GM12801 (cell line): ENCODE data around the gene CRYL1.

Source experiments
- TF ChIP-seq, protein P1 (sequence below): IDR thresholded peaks from one replicate; pipeline ENCODE4 v1.5.1; 2011; ENCODE audit warnings: control low read depth; ENCODE audit not compliant: insufficient read length; ENCODE audit errors: extremely low read depth

Gene CRYL1

DNA sequence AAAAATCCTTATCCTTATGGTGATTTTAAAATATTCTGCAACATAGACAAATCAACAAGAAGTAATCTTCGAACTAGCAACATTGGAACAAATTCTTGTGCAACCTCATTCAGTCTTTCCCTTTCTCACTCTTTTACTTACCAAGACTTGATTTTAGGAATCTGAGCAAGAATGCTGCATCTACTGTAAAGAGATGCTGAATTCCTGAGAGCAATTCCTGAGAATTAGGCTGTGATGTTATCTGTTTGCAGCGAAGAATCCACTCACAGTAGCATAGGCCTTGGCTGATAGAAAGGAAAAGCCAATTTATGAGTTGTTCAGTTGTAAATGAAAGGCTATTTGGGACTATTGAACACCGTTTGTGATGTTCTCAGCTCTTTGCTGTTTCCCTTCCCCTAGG is 144.3 kb downstream of the CRYL1 start:
- TF ChIP-seq, protein P1, sequence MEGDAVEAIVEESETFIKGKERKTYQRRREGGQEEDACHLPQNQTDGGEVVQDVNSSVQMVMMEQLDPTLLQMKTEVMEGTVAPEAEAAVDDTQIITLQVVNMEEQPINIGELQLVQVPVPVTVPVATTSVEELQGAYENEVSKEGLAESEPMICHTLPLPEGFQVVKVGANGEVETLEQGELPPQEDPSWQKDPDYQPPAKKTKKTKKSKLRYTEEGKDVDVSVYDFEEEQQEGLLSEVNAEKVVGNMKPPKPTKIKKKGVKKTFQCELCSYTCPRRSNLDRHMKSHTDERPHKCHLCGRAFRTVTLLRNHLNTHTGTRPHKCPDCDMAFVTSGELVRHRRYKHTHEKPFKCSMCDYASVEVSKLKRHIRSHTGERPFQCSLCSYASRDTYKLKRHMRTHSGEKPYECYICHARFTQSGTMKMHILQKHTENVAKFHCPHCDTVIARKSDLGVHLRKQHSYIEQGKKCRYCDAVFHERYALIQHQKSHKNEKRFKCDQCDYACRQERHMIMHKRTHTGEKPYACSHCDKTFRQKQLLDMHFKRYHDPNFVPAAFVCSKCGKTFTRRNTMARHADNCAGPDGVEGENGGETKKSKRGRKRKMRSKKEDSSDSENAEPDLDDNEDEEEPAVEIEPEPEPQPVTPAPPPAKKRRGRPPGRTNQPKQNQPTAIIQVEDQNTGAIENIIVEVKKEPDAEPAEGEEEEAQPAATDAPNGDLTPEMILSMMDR, result no peak

GRCh38 chr13:20378721-20379120 is 146.9 kb downstream of the CRYL1 start:
- TF ChIP-seq, protein P1, result no peak

- TF ChIP-seq, protein P1, result no peak
Measured at GRCh38 chr13:20377720-20378119, 147.9 kb downstream of the CRYL1 start.

- TF ChIP-seq, protein P1, result no peak
Measured at GRCh38 chr13:20375871-20376270, 149.8 kb downstream of the CRYL1 start.

GRCh38 chr13:20373861-20374260 is 151.8 kb downstream of the CRYL1 start:
- TF ChIP-seq, protein P1, result no peak

DNA sequence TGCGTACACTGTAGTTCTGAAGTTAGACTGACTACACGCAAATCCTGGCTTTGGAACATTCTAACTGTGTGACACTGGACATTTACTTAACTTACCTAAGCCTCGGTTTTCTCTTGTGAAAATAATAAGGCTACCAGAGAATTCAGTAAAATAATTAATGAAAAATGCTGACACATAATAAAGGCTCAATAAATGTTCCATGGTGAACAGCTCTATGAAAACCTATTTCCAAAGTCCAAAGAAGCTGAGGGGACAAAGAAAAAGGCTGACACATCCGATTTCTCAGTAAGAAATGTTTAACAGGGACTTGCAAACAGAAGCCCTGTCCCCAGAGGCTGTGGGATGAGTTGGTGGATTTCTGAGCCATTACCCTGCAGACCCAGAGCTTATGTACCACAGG is 153.8 kb downstream of the CRYL1 start:
- TF ChIP-seq, protein P1, result no peak

- TF ChIP-seq, protein P1, result no peak
Measured at GRCh38 chr13:20370815-20371421, 154.7 kb downstream of the CRYL1 start.

- TF ChIP-seq, protein P1, result no peak
Measured at GRCh38 chr13:20369886-20370361, 155.7 kb downstream of the CRYL1 start.
